GM21528 (cell line): ENCODE results near the gene COL6A2.
"Not testable (repeated sequence)": the region's sequence is repeated elsewhere in the genome, so short reads cannot be mapped to it uniquely, and the experiment has no call there.

ENCODE experiments used
- ATAC-seq: cut with Tn5 transposase; IDR thresholded peaks from one replicate; pipeline ENCODE4 v1.9.1; 2021; ENCODE audit warnings: mild to moderate bottlenecking, moderate library complexity; ENCODE audit not compliant: unreplicated experiment, low FRiP score

Gene COL6A2

DNA sequence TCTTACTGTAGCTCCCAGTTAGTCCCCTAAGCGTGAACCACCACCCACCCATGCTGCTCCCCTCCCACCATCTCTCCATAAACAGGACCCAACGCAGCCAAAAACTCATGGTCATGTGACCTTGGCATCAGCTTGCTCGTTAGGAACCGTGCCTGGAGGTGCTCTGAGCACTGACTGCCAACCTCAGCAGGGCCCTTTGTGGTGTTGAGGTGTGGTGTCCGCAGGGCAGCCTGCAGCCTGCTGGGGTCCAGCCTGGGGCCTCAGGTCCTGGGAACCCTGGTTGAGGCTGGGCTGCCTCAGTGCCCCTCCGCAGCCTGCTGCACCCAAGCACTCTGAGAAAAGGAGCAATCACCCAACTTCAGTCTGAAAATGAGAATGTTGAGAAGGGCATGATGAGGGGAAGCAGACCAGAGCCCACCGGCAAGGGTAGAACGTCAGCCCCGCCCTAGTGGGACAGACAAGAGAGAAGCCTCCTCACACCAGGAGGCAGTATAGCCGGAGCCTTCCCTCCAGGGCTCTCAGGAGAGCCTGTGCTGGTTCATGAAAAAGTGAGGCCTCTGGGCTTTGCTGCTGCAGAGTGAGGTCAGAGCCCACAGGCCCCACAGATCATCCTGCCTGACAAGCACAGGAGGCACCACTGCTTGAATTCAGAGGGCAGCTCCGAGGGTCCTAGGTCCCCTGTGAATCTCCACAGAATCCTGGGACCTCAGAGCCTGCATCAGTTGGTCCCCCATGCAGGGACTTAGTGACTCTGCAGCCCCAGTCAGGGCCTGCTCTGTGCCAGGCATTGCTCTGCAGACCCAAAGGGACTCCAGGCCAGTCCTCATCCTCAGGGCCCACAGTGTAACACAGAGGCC lies 4.9 kb upstream of the COL6A2 start:
- ATAC-seq: no peak

DNA sequence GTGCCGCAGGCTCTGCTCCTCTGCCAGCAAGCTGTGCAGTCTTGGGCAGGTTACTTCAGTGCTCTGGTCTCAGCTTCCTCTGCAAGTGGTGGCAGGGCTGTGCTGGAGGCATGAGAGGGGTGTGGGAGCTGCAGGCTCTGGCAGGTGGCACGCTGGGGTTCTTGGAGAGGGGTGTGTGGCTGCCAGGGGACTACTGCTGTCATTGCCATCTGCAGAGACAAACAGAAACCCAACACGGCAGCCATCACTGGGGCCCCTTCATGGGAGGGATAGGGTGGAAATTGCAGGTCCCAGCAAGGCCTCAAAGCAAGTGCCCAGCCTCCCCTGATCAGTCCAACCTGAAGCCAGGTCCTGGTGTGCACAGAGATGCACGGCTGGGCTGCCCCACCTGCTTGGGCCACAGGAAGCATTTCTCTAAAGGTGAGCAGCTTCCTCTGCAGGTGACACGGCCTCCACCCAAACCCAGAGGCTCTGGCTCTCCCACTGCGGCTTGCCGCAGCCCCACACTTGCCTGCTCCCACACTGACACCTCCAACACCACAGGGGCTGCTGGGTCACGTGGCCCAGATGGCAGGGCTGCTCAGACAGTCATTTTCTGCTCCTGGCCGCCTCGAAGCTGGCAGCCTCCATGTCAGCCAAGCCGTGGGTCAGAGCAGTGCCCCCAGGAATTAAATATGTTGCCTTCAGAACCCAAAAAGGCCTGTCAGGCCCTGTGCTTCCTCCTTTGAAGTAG lies 4.1 kb upstream of the COL6A2 start:
- no peak for ATAC-seq

DNA sequence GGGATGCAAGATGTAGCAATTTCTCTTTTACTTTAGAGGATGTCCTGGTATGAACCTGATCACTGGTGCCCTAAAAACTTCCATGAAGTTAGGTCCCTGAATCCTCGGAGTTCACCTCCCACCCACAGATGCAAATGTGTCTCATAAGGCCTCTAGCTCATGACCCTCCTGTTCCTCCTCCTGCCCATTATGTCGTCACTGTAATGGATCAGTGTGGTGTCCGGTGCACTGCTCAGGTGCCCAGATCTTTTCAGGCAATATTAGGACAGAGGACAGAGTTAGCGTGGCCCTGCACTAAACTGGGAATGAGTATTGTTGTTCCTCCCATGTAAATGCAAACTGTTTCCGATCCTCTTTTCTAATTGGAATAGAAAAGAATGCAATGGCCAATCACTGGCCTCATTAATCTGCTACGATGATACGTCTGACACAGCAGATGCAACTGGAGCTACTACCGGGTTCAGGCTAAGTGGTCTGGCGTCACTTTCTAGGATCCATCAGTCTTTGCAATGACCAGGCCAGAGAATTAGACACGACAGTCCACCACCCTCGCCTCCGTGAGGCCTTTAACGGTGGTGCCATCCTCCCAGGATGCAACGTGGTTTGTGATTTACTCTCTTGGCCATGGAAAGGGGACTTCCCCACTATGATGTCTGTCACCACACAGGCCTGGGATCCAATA lies 3.4 kb upstream of the COL6A2 start:
- no peak for ATAC-seq

DNA sequence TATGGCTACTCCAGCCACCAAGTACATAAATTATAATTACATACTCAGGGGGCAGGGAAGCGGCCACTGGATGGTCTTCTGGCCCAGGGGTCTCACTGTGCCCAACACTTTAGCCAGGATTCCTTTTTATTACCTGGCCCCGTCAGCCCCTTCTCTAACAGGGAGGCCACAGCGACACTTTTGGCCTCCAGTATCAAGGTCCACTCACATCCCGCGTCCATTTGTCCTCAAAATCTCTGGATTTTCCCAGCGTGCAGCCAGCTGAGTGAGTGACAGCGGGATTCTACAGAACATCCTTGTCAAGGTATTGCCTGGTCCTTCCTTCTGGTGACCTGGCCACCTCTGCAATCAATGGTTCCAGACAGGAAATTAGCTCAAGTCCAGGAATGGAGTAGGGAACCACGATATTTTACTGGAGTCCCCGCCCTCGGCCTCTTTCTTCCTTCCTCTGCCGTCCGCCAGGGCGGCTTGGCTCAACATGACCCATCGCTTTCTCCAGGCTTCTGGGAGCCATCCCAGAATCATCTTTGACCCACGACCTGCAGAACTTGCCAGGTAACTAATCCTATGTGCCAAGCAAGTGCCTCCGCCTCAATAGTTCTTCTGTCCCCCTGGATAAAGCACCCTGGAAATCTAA lies 2.7 kb upstream of the COL6A2 start:
- no peak for ATAC-seq

DNA sequence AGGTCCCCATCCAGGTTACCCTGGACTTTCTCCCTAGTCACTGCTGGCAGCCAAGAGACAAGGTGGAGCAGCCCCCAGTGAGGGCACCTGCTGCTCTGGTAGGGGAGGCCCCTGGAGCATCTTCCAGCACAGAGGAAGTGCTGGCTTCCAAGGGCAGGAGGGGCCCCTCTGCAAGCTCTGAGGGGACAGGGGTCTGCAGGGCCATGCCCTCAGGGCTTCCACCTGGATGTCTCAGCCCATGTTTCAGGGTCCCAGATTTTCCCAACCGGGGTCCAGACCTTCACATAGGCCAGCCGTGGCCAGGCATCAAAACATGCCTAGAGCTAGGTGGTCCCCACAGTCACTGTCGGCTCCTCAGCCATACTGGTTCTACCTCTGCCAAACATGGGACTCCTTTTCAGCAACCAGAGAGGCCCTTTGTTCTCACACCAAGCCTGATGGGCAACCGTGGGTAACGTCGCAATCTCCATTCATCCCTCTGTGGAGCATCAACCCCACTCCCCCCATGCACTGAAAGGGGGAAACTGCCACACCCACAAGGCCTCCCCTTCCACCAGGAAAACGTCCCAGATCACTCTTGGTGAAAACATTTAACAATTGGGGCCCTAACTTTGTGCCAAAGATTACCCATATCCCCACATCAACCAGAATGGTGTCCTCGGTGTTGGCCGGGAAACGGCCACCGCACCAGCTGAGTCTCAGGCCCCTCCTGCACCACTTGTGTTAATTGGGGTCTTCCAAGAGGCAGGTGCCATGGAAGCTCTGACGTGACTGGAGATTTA lies 1.9 kb upstream of the COL6A2 start:
- no peak for ATAC-seq

DNA sequence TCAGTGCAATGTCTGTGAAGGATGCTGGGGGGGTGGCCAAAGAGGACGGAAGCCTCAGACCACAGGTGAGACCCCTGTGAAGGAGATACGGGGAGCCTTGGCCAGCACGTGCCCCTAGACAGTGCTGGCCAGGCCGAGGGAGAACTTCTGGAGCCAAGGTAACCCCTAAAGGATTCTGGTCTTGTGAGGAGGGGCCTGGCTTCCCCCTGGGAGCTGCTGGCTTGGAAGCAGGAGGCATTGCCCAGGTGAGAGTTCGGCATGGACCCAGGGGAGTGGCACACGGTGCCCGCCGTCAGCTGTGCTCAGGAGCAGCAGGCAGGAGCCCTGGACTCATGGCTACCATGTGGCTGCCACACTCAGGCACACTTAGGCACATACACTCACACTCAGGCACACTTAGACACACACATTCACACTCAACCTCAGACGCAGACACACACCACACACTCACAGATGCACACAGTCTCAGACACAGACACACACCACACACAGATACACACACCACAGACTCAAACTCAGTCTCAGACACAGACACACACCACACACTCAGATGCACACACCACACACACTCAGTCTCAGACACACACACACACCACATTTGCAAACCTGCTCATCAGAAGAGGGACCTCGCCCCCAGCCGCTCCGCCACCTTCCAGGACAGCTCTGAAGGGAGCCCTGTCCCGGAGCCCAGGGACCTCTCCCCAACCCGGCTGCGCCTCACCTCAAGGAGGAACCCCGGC lies 1.1 kb upstream of the COL6A2 start:
- no peak for ATAC-seq

DNA sequence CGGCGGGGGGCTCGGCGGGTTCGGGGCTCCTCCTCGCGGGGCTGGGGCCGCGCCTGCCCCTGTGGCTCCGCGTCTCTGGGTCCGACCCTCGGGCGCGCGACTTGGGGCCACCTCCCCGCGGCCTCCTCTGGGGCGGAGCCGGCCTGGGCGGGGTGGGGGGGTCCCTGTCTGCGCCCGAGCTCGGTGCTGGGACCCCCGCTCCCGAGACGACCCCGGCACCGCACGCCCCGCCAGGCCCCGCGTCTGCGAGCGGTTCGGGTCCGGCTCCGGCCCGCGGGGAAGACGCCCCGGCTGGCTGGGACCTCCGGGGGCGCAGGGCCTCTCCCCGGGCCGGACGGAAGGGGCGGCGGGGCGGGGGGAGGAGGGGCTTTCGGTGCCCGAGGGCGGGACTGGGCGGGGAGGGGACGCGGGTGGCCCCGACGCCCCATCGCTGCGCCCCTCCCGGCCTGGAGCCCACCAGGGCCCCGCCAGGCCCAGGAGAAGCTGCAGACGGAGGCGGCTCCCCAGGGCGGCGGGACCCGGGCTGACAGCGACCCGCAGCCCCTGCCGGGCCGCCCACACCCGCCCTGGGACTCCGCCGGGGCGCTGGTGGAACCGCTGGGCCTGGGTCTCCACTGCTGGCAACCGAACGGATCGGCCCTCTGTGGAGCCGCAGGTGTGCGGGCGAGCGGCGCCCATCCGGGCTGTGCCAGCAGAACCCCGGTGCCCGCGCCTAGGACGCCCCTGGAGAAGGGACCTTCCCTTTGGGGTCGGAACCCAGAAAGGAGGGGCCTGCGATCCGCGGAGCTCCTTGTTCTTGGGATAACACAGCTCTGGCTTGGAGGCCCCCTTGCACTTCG lies 610 bp downstream of the COL6A2 start:
- no peak for ATAC-seq

DNA sequence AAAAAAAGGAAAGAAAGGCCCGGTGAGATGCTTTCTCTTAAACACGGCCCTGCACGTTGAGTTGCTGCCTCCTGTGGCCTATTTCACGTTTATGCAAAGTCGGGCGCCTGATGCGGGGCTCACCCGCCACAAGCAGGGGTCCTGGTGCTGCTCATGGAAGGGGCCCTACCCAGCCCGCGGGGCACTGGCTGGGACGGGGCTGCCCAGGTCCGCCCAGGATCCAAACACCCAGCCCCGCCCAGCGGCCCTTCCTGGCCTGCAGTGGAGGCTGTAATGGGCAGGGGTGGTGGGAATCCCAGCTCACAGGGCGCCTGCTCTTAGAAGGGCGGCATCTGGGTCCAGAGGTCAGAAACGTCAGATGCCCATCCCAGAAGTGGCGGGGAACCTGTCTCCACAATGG lies 1.6 kb downstream of the COL6A2 start:
- ATAC-seq: no peak

DNA sequence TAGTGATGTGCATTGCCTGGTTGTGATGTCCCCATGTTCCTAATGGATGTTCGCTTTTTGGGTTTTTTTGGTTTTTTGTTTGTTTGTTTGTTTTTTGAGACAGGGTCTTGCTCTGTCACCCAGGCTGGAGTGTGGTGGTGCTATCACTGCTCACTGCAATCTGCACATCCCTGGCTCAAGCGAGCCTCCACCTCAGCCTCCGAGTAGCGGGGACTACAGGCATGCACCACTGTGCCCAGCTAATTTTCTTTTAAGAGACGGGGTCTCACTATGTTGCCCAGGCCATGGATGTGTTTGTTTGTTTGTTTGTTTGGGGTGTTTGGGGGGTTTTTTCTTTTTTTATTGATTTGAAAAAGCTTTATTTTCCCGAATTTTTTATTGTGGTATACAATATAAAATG lies 2.1 kb downstream of the COL6A2 start:
- ATAC-seq: no peak

DNA sequence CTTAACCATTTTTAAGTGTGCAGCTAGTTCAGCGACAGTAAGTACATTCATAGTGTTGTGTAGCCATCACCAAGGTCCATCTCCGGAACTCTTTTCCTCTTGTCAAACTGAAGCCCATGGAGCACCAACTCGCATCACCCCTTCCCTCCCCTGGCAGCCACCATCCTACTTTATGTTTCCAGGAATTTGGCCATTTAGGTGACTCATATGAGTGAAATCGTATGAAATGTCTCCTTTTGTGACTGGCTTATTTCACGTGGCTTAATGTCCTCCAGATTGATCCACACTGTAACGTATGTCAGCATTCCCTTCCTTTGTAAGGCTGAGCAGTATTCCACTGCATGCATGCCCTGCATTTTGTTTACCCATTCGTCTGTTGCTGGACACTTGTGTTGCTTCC lies 2.5 kb downstream of the COL6A2 start:
- ATAC-seq: no peak

DNA sequence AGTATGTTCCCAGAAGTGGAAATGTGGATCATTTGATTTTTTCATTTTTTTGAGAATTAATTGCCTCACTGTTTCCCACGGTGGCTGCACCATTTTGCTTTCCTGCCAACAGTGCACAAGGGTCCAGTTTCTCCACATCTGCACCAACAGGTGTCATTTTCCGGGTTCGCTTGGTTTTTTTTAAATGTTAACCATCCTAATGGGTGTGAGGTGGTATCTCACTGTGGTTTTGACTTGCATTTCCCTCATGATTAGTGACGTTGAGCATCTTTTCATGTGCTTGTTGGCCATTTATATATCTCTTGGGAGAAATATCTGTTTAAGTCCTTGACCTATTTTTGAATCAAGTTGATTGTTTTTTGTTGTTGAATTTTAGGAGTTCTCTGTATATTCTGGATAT lies 3.0 kb downstream of the COL6A2 start:
- no peak for ATAC-seq

DNA sequence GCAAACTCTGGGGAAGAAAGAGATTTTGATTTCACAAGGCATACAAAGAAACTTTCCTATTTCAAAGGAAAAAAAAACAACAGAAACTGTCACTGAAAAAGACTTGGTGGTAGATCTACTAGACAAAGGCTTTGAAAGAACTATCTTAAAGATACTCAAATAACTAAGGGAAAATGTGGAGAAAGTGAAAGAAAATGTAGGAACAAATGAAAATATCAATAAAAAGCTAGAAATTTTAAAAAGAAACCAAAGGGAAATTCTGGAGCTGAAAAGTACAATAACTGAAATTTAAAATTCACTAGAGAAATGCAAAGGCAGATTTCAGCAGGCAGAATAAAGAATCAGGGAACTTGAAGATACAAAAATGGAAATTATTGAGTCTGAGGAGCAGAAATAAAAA lies 6.2 kb downstream of the COL6A2 start:
- no peak for ATAC-seq

DNA sequence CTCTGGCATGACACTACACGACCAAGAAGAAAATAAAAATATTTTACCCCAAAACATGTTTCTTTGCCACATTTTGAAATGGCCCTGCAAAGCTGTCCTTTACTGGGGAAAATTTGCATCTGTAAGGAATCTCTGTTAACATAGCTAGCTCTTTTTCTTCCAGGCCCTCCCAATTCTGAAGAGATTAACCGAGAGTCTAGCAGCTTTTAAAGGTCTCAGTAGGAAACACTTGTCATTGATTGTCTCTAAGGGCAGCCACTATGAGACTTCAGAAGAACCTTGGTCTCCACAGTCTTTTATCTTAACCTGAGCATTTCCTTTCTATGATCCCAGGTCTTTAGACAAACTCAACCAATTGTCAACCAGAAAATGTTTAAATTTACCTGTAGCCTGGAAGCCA lies 9.5 kb downstream of the COL6A2 start:
- ATAC-seq: not testable (repeated sequence)

DNA sequence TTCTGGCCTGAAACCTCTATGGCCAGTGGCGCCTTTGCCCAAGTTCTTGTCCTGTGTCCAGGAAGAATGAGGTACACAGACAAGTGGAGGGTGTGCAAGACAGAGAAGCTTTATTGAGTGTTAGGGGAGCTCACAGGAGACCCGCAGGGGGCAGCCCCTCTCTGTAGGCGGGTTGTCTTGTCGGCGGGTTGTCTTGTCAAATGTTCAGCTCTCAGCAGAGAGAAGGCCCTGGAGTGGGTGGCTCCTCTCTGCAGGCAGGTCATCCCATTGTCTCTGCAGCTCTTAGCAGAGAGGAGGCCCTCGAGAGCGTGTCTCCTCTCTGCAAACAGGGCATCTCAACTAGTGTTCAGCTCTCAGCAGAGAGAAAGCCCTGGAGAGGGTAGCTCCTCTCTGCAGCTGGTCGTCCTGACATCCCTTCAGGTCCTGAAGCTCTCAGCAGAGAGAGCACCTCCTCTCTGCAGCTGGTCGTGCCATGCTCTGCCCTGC lies 11.0 kb downstream of the COL6A2 start:
- no peak for ATAC-seq

DNA sequence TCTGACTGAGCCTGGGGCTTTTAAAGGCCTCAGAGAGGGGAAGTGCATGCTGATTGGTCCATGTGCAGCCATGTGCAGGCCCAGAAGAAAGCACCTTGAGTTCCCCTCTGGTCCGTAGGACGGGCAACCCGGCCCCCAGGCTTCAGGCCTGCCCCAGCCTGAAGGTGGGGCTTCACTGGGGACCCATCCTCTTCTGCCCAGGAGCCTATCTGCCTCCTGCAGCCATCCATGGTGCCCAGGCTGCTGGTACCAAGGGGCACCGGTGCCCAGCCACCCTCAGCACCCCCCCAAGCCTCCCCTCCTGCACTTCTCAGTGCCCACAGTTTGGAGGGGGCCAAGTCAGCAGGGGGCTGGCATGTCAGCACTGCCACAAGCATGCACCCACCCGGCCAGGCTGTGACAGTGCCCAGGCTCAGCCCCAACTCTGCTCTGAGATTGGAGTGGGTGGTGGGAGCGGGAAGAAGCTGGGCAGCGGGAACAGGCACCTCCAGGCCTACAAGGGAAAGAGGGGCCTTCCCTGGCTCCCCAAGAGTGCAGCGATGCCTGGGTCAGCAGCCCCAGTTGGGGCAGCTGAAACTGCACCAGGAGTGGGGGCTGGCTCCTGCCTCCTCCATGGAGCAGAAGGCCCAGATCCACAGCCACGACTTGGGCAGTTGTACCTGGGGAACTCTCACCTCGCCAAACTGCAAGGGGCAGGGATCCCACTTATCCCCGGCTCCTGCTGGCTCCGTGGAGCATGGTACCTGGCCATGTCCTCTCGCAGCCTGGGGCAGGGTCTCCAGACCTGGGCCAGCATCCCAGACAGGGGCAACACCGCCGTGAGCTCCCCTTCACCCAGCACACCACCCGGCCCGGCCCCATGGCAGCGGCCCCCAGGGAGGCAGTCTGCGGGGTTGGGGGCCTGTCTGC lies 11.7 kb downstream of the COL6A2 start:
- no peak for ATAC-seq

DNA sequence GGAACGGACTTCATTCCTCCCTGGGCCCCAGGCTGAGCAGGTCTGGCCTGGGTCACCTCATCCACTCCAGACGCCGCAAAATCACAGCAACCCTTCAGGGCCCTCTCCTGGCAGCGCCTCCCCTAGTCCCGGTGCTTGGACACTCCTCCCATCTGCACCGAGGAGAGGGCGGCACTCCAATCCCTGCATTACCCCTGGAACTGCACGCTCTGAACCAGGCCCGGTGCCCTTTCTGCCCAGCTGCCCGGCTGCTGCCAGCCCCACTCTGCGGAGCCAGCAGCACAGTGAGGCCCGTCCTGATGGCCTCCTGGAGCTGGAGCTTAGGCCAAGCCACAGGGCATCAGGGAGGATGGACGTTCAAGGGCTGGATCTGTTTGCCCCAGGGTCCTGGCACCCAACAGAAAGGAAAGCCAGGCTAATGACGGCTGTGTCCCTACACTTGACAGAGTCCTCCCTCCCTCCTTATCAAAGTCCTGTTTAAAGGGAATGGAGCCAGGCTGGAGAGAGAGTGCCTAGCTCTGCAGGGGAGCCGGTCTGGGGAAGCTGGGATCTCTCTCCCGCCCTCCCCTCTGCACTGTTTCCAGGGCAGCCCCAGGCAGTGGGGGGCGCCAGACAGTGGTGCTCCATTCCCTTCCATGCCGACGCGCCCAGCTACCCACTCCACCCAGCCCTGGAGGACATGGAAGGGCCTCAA lies 12.7 kb downstream of the COL6A2 start:
- no peak for ATAC-seq

DNA sequence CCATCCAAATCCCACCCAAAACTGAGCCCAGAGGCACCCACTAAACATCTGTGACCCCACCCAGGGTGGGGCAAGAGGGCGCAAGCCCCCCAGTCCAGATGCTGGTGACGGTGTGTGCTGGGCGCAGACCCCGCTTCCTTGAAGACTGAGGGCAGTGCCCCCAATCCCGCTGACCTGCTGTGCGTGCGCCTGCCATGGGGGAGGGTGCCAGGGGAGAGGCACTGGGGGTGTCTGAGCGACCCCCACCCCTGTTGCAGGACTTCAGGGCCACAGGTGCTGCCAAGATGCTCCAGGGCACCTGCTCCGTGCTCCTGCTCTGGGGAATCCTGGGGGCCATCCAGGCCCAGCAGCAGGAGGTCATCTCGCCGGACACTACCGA lies 13.3 kb downstream of the COL6A2 start:
- ATAC-seq: no peak
